Lung (tissue), 12 donors: ENCODE data around the gene SARDH. TPM values are rescaled to one million over a fixed set of nuclear protein-coding genes. Genes with fewer than 3 reads are reported as not detected.

Source experiments
- ATAC-seq: fragments of 200-7000 bp; cut with Tn5 transposase; one replicate; pipeline ENCODE4 v1.9.1; 2020; ENCODE audit warnings: moderate number of reproducible peaks; ENCODE audit not compliant: insufficient read depth, low FRiP score
- DNase-seq, 3 donors: peaks; one replicate each; pipeline ENCODE4 v3.0.0-alpha.2; 2013 to 2017
- H3K27ac ChIP-seq, 2 donors: one replicate each; pipeline ENCODE4 v1.5.1; 2013; ENCODE audit warnings: mild to moderate bottlenecking in 2 of 2, moderate library complexity in 2 of 2, control low read depth in 1 of 2, inconsistent platforms in 1 of 2, low read depth in 1 of 2, low read length in 1 of 2
- H3K27me3 ChIP-seq, 3 donors: one replicate each; pipeline ENCODE4 v1.5.1; 2013; ENCODE audit warnings: low read length in 2 of 3; ENCODE audit not compliant: control insufficient read depth in 3 of 3, insufficient read depth in 3 of 3
- H3K36me3 ChIP-seq, 4 donors: one replicate each; pipeline ENCODE4 v1.5.1; 2013; ENCODE audit warnings: low read length in 4 of 4, mild to moderate bottlenecking in 1 of 4, moderate library complexity in 1 of 4; ENCODE audit not compliant: control insufficient read depth in 4 of 4, insufficient read depth in 4 of 4
- H3K4me1 ChIP-seq, 5 donors: one replicate each; pipeline ENCODE4 v1.5.1; 2013; ENCODE audit warnings: low read length in 5 of 5, mild to moderate bottlenecking in 2 of 5, moderate library complexity in 1 of 5; ENCODE audit not compliant: control insufficient read depth in 5 of 5, insufficient read depth in 5 of 5
- H3K4me3 ChIP-seq: one replicate; pipeline ENCODE4 v1.5.1; 2013; ENCODE audit warnings: mild to moderate bottlenecking, control low read depth, moderate library complexity
- H3K9ac ChIP-seq, 2 donors: one replicate each; pipeline ENCODE4 v1.5.1; 2013; ENCODE audit warnings: low read length in 2 of 2, control low read depth in 1 of 2; ENCODE audit not compliant: insufficient read depth in 1 of 2
- H3K9me3 ChIP-seq, 4 donors: one replicate each; pipeline ENCODE4 v1.5.1; 2013; ENCODE audit warnings: low read length in 3 of 4, mild to moderate bottlenecking in 1 of 4, moderate library complexity in 1 of 4; ENCODE audit not compliant: control insufficient read depth in 4 of 4, insufficient read depth in 3 of 4
- WGBS, 2 donors: extraction: QIAGEN DNeasy Blood & Tissue Kit; methylation state at CpG; one replicate each; pipeline ENCODE4 v1.1.7; 2013; 5-methylcytosine and 5-hydroxymethylcytosine counted together
- polyA plus RNA-seq, 2 donors: library from polyadenylated mRNA; stranded (reverse); fragments of 200-250 nt; gene quantifications; one replicate each; pipeline ENCODE4 v1.2.1, GENCODE V29; 2013
- total RNA-seq, 2 donors: library from RNA; depleted of rRNA in 1 of 2; stranded (reverse); fragments of >200 nt in 1 of 2; gene quantifications; one replicate each; pipeline ENCODE4 v1.2.1, GENCODE V29; 2014 to 2021
- TF ChIP-seq, protein P1 (sequence below): IDR thresholded peaks from 2 replicates; pipeline ENCODE4 v1.5.1; 2012; ENCODE audit warnings: mild to moderate bottlenecking; ENCODE audit errors: control extremely low read depth, extremely low read depth
- donor health status: control.
- donor health status: control.
- donor health status: Bipolar disorder and iron deficiency.
- donor health status: healthy.
- donor health status: DM: yes; HTN: yes; CAD: no.

SARDH gene
- total and polyA plus RNA-seq, 4 donors, result 1.8 to 8.4 (median 4.7) TPM

- Histone ChIP-seq H3K9me3 (no peaks in the 10 kb centered on the region), H3K27ac (no peak overlapping the region), H3K4me1 (peaks cover 0 to 27% (median 2%) of the 10 kb centered on the region in 5 donors), H3K27me3 (no peaks in the 10 kb centered on the region), H3K36me3 (no peaks in the 10 kb centered on the region), H3K4me3 (no peak overlapping the region), H3K9ac (no peak overlapping the region)
- no peak for ATAC-seq
- DNase-seq, result no peak
- TF ChIP-seq, protein P1, sequence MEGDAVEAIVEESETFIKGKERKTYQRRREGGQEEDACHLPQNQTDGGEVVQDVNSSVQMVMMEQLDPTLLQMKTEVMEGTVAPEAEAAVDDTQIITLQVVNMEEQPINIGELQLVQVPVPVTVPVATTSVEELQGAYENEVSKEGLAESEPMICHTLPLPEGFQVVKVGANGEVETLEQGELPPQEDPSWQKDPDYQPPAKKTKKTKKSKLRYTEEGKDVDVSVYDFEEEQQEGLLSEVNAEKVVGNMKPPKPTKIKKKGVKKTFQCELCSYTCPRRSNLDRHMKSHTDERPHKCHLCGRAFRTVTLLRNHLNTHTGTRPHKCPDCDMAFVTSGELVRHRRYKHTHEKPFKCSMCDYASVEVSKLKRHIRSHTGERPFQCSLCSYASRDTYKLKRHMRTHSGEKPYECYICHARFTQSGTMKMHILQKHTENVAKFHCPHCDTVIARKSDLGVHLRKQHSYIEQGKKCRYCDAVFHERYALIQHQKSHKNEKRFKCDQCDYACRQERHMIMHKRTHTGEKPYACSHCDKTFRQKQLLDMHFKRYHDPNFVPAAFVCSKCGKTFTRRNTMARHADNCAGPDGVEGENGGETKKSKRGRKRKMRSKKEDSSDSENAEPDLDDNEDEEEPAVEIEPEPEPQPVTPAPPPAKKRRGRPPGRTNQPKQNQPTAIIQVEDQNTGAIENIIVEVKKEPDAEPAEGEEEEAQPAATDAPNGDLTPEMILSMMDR, result no peak
- WGBS, 2 donors, result 46 to 64% methylated on average over 8 of the region's 8 CpGs
These were observed 104.5 kb downstream of the SARDH start for GRCh38 chr9:133633681-133634080.

- ATAC-seq (no peak), DNase-seq (no peak)
- WGBS, 2 donors, result 66 to 68% methylated on average over 27 of the region's 27 CpGs
- Histone ChIP-seq H3K4me1 (peaks cover 0 to 27% (median 2%) of the 10 kb centered on the region in 5 donors), H3K27ac (no peak overlapping the region), H3K4me3 (no peak overlapping the region), H3K36me3 (no peaks in the 10 kb centered on the region), H3K9ac (no peak overlapping the region), H3K9me3 (no peaks in the 10 kb centered on the region), H3K27me3 (no peaks in the 10 kb centered on the region)
- TF ChIP-seq, protein P1, result no peak
These were observed 105.1 kb downstream of the SARDH start for GRCh38 chr9:133632806-133633680.

DNA sequence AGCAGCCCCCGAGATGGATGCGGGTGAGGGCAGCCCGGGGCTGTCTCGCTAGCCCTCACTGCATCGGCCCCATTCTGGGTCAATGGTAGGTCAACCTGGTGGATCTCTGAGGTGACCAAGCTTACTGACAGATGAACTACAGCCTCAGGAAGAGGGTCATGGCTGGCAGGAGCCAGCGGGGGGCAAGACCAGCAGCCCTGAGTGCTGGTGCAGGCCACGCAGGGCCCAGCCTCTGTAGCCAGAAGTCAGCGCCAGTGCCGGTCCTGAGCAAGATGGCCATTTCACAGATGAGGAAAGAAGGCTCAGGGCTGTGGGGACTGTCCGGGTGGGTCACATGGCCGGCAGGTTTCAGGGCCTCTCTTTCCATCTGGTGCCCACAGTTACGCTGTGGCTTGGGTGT is 107.0 kb downstream of the SARDH start:
- Histone ChIP-seq H3K9ac (no peak overlapping the region), H3K9me3 (peaks cover 0 to 3% (median 0%) of the 10 kb centered on the region in 4 donors), H3K27me3 (no peaks in the 10 kb centered on the region), H3K4me1 (peaks cover 0 to 21% (median 2%) of the 10 kb centered on the region in 5 donors), H3K4me3 (no peak overlapping the region), H3K36me3 (no peaks in the 10 kb centered on the region), H3K27ac (no peak overlapping the region)
- TF ChIP-seq, protein P1, result no peak
- 94% methylated on average over 12 of the region's 12 CpGs for whole genome bisulfite sequencing, 2 donors
- no peak for ATAC-seq
- no peak for DNase-seq
